ENCODE measurements around the gene ZNF747. TPM values are rescaled to one million over a fixed set of nuclear protein-coding genes. Genes with fewer than 3 reads are reported as not detected.
A peak's percentile ranks its signal among the peaks of the same experiment; 100 is the strongest.
"Not testable (repeated sequence)": the region's sequence is repeated elsewhere in the genome, so short reads cannot be mapped to it uniquely, and the experiment has no call there.

Gene ZNF747
- total RNA-seq, 3 donors from 2014 or later = 14.2 to 15.4 (median 15.2) TPM

GRCh38 chr16:30548416-30549253 is 14.0 kb upstream of the ZNF747 start:
- Mint-ChIP-seq H3K9me3 (no peaks in the 10 kb centered on the region), H3K27me3 (ENCODE audit: low read depth) (no peaks in the 10 kb centered on the region), H3K4me1 (ENCODE audit: low read depth) (peaks cover 37% of the 10 kb centered on the region), H3K4me3 (no peak overlapping the region), H3K36me3 (ENCODE audit: insufficient read depth) (peaks cover 3% of the 10 kb centered on the region)
- ATAC-seq (no peak), DNase-seq (no peak)

- peaks cover 13% of the 10 kb centered on the region for H3K4me1 Mint-ChIP-seq (ENCODE audit: low read depth)
- no peaks in the 10 kb centered on the region for H3K36me3 Mint-ChIP-seq (ENCODE audit: insufficient read depth)
- no peaks in the 10 kb centered on the region for H3K9me3 Mint-ChIP-seq
- ATAC-seq (no peak), DNase-seq (no peak)
- H3K4me3 Mint-ChIP-seq = no peak overlapping the region
- no peaks in the 10 kb centered on the region for H3K27me3 Mint-ChIP-seq (ENCODE audit: low read depth)
Measured at GRCh38 chr16:30546115-30546514, 11.5 kb upstream of the ZNF747 start.

DNA sequence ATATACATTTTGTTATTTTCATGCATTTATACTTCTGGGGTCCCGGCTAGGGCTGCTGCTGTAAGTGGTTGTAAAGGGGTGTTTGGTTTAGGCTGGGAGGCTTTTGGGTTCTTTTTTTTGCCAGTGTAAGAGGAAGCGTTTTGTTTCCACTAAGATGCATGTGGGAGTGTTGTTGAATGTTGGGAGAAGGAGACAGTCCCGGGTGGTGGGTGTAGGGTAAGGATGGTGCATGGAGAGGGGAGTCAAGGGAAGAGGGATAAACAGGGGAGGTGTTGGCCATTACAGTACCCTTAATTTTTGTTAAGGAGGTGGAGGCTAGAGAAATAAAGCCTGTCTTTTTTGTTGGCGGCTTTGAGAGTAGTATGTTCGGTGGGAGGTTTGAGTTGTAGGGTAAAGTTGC is 8.4 kb upstream of the ZNF747 start:
- H3K36me3 Mint-ChIP-seq (ENCODE audit: insufficient read depth) = no peaks in the 10 kb centered on the region

GRCh38 chr16:30541502-30542329 is 7.1 kb upstream of the ZNF747 start:
- no peak for ATAC-seq
- Mint-ChIP-seq H3K4me3 (no peak overlapping the region), H3K4me1 (ENCODE audit: low read depth) (peaks cover 5% of the 10 kb centered on the region), H3K9me3 (no peaks in the 10 kb centered on the region), H3K27me3 (ENCODE audit: low read depth) (no peaks in the 10 kb centered on the region), H3K36me3 (ENCODE audit: insufficient read depth) (no peaks in the 10 kb centered on the region)
- no peak for DNase-seq

More for the DNA sequence above, 8.4 kb upstream of the ZNF747 start:
- H3K9me3 Mint-ChIP-seq = no peaks in the 10 kb centered on the region
- DNase-seq (no peak), ATAC-seq (no peak)
- no peak overlapping the region for H3K4me3 Mint-ChIP-seq
- no peaks in the 10 kb centered on the region for H3K4me1 Mint-ChIP-seq (ENCODE audit: low read depth)
- H3K27me3 Mint-ChIP-seq (ENCODE audit: low read depth) = no peaks in the 10 kb centered on the region

DNA sequence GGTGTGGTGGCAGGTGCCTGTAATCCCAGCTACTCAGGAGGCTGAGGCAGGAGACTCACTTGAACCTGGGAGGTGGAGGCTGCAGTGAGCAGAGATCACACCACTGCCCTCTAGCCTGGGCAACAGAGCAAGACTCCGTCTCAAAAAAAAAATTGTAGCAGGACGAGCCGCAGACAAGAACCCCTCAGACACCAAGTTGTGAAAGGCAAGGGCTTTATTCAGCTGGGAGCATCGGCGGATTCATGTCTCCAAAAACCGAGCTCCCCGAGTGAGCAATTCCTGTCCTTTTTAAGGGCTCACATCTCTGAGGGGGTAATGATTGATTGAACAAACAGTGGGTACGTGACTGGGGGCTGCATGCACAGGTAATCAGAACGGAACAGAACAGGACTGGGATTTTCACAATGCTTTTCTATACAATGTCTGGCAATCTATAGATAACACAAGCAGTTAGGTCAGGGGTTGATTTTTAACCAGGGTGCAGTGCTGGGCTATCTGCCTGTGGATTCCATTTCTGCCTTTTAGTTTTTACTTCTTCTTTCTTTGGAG is 6.3 kb upstream of the ZNF747 start:
- peaks cover 12% of the 10 kb centered on the region for H3K4me1 Mint-ChIP-seq (ENCODE audit: low read depth)
- not testable (repeated sequence) for ATAC-seq; H3K36me3 Mint-ChIP-seq (ENCODE audit: insufficient read depth); DNase-seq; H3K4me3 Mint-ChIP-seq; H3K9me3 Mint-ChIP-seq; H3K27me3 Mint-ChIP-seq (ENCODE audit: low read depth)

GRCh38 chr16:30539986-30540526 is 5.4 kb upstream of the ZNF747 start:
- peaks cover 16% of the 10 kb centered on the region for H3K4me1 Mint-ChIP-seq (ENCODE audit: low read depth)

GRCh38 chr16:30539000-30539964 is 4.6 kb upstream of the ZNF747 start:
- H3K4me3 Mint-ChIP-seq = no peak overlapping the region
- peaks cover 16% of the 10 kb centered on the region for H3K4me1 Mint-ChIP-seq (ENCODE audit: low read depth)
- H3K9me3 Mint-ChIP-seq = no peaks in the 10 kb centered on the region
- no peak for ATAC-seq
- H3K36me3 Mint-ChIP-seq (ENCODE audit: insufficient read depth) = peaks cover 2% of the 10 kb centered on the region
- no peaks in the 10 kb centered on the region for H3K27me3 Mint-ChIP-seq (ENCODE audit: low read depth)
- DNase-seq = no peak

More at GRCh38 chr16:30539986-30540526, 5.4 kb upstream of the ZNF747 start:
- not testable (repeated sequence) for ATAC-seq; H3K36me3 Mint-ChIP-seq (ENCODE audit: insufficient read depth); H3K27me3 Mint-ChIP-seq (ENCODE audit: low read depth); H3K4me3 Mint-ChIP-seq; DNase-seq; H3K9me3 Mint-ChIP-seq

DNA sequence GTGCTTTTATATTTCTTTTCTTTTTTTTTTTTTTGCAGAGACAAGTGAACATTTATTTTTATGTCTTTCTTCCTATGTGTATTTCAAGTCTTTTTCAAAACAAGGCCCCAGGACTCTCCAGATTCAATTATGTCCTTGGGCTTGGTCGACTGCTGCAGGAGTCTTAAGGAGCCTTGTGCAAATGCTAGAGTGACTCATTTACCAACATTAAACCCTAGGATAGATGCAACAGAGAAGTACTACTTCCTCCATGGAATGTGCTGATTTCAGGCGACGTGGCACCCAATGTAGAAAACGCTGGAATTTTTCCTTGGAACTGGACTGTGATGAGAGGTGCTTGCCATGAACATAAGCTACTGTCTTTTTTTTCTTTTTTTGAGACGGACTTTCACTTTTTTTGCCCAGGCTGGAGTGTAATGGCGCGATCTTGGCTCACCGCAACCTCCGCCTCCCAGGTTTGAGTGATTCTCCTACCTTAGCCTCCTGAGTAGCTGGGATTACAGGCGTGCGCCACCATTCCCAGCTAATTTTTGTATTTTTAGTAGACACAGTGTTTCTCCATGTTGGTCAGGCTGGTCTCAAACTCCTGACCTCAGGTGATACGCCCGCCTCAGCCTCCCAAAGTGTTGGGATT is 1.9 kb upstream of the ZNF747 start:
- Mint-ChIP-seq H3K4me3 (peak overlapping the region; percentile 89), H3K4me1 (ENCODE audit: low read depth) (peaks cover 21% of the 10 kb centered on the region)
- not testable (repeated sequence) for ATAC-seq; H3K36me3 Mint-ChIP-seq (ENCODE audit: insufficient read depth); H3K27me3 Mint-ChIP-seq (ENCODE audit: low read depth); DNase-seq; H3K9me3 Mint-ChIP-seq

GRCh38 chr16:30535777-30536190 is 1.1 kb upstream of the ZNF747 start:
- H3K9me3 Mint-ChIP-seq = no peaks in the 10 kb centered on the region
- H3K4me1 Mint-ChIP-seq (ENCODE audit: low read depth) = peaks cover 25% of the 10 kb centered on the region
- no peaks in the 10 kb centered on the region for H3K27me3 Mint-ChIP-seq (ENCODE audit: low read depth)
- H3K36me3 Mint-ChIP-seq (ENCODE audit: insufficient read depth) = peaks cover 2% of the 10 kb centered on the region
- peak; percentile 66 to 69 for ATAC-seq
- peak overlapping the region; percentile 89 for H3K4me3 Mint-ChIP-seq
- DNase-seq = peak; percentile 61

DNA sequence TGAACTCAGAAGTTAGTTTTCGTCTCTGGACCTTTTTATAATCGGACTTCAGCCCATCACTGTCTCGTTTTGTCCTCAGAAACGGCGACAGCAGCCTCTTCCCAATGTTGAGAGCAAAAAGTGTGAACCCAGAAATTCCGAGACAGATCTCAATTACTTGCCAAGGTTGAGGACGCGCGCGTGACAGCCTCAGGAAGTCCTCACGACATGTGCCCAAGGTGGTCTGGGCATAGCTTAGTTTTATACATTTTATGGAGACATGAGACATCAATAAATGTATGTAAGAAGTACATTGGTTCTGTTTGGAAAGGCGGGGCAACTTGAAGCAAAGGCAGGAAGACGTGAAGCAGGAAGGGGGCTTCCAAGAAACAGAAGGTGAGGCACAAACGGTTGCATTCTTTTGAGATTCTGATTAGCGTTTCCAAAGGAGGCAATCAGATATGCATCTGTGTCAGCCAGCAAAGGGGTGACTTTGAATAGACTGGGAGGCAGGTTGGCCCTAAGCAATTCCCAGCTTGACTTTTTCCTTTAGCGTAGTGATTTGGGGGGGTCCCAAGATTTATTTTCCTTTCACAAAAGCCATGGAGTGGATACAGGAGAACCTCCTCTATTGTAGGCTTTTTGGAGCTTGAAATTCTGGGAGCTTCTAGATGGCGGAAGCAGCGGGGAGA is 583 bp upstream of the ZNF747 start:
- DNase-seq (no peak), ATAC-seq (peak; percentile 16 to 27)
- H3K27me3 Mint-ChIP-seq (ENCODE audit: low read depth) = no peaks in the 10 kb centered on the region
- H3K9me3 Mint-ChIP-seq = no peaks in the 10 kb centered on the region
- H3K36me3 Mint-ChIP-seq (ENCODE audit: insufficient read depth) = peaks cover 2% of the 10 kb centered on the region
- peak overlapping the region; percentile 89 for H3K4me3 Mint-ChIP-seq
- H3K4me1 Mint-ChIP-seq (ENCODE audit: low read depth) = peaks cover 29% of the 10 kb centered on the region

DNA sequence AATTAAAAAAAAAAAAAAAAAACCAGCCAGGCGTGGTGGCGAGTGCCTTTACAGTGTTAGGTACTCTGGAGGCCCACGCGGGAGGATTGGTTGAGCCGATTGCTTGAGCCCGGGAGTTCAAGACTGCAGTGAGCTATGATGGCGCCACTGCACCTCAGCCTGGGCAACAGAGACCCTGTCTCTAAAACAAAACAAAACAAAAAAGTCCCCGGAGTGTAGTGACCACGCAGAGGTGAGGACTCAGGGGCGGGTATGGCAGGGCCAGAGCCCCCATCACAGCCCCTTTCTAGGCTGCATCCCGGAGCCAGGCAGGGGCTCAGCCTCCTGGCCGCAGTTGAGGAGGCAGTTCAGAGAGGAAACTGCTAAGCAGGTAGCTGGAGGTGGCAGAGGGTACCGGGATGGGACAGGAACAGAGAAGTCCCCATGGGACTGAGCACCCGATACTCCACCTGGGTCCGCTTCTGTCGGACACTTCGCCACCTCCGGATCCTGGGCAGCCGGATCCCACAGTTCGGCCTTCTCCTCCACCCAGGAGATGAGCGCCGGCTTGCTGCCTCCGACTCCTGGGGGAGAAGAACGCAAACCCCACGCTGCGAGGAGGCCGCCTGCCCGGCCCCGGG is 800 bp downstream of the ZNF747 start:
- peaks cover 36% of the 10 kb centered on the region for H3K4me1 Mint-ChIP-seq (ENCODE audit: low read depth)

GRCh38 chr16:30533146-30533522 is 1.5 kb downstream of the ZNF747 start:
- H3K36me3 Mint-ChIP-seq (ENCODE audit: insufficient read depth) = peaks cover 2% of the 10 kb centered on the region

More for the DNA sequence above, 800 bp downstream of the ZNF747 start:
- DNase-seq = no peak
- peak in 1 of 2 donors; percentile 4 for ATAC-seq
- Mint-ChIP-seq H3K27me3 (ENCODE audit: low read depth) (no peaks in the 10 kb centered on the region), H3K36me3 (ENCODE audit: insufficient read depth) (peaks cover 2% of the 10 kb centered on the region), H3K4me3 (peak overlapping the region; percentile 89), H3K9me3 (no peaks in the 10 kb centered on the region)

More at GRCh38 chr16:30533146-30533522, 1.5 kb downstream of the ZNF747 start:
- Mint-ChIP-seq H3K4me3 (peak overlapping the region; percentile 89), H3K4me1 (ENCODE audit: low read depth) (peaks cover 40% of the 10 kb centered on the region), H3K9me3 (no peaks in the 10 kb centered on the region), H3K27me3 (ENCODE audit: low read depth) (no peaks in the 10 kb centered on the region)
- DNase-seq = no peak
- ATAC-seq = no peak
